Neural cell (in vitro differentiated cells): ENCODE results near the gene MSI2. TPM values are rescaled to one million over a fixed set of nuclear protein-coding genes. Genes with fewer than 3 reads are reported as not detected.

Experiments used
- H2AFZ ChIP-seq: fragments of 200-600, 300-800 bp; sonication (generic), shearing (Covaris generic); 2 replicates; pipeline ENCODE4 v1.6.0; 2014; ENCODE audit warnings: low read depth, mild to moderate bottlenecking, antibody characterized with exemption, low read length, moderate library complexity
- H3F3A ChIP-seq: fragments of 200-600 bp; shearing (Covaris generic); 2 replicates; pipeline ENCODE4 v1.6.1; 2016; ENCODE audit warnings: mild to moderate bottlenecking, moderate library complexity, mixed read lengths, antibody characterized with exemption, low read length; ENCODE audit not compliant: insufficient read depth, poor library complexity, severe bottlenecking
- H3K27ac ChIP-seq: fragments of 200-600, 300-800 bp; sonication (generic), shearing (Covaris generic); 2 replicates; pipeline ENCODE4 v1.5.1; 2014; ENCODE audit warnings: mild to moderate bottlenecking, low read length, moderate library complexity
- H3K27me3 ChIP-seq: fragments of 300-800, 200-600 bp; sonication (generic), shearing (Covaris generic); 2 replicates; pipeline ENCODE4 v1.6.0; 2014; ENCODE audit warnings: mild to moderate bottlenecking, low read depth, low read length, moderate library complexity; ENCODE audit not compliant: insufficient read depth
- H3K36me3 ChIP-seq: fragments of 300-800, 200-600 bp; sonication (generic), shearing (Covaris generic); 2 replicates; pipeline ENCODE4 v1.5.1; 2014; ENCODE audit warnings: mild to moderate bottlenecking, antibody characterized with exemption, low read length, moderate library complexity; ENCODE audit not compliant: insufficient read depth
- H3K4me2 ChIP-seq: fragments of 300-800, 200-600 bp; sonication (generic), shearing (Covaris generic); 2 replicates; pipeline ENCODE4 v1.6.0; 2014; ENCODE audit warnings: mild to moderate bottlenecking, low read length
- H3K4me3 ChIP-seq: fragments of 300-800, 200-600 bp; sonication (generic), shearing (Covaris generic); 2 replicates; pipeline ENCODE4 v1.5.1; 2014; ENCODE audit warnings: mild to moderate bottlenecking, low read length, moderate library complexity
- H3K79me2 ChIP-seq: fragments of 200-600 bp; shearing (Covaris generic); replicated peaks from 2 replicates; pipeline ENCODE4 v1.6.0; 2014; ENCODE audit warnings: mild to moderate bottlenecking, low read length, moderate library complexity; ENCODE audit not compliant: insufficient read depth
- H3K9ac ChIP-seq: fragments of 300-800, 200-600 bp; sonication (generic), shearing (Covaris generic); 2 replicates; pipeline ENCODE4 v1.6.1; 2016; ENCODE audit warnings: mild to moderate bottlenecking, low read length, mixed read lengths
- H3K9me2 ChIP-seq: fragments of 200-600 bp; shearing (Covaris generic); 2 replicates; pipeline ENCODE4 v1.6.1; 2016; ENCODE audit warnings: mild to moderate bottlenecking, low read length, mixed read lengths; ENCODE audit not compliant: insufficient read depth
- H3K9me3 ChIP-seq: fragments of 200-600, 300-800 bp; sonication (generic), shearing (Covaris generic); 2 replicates; pipeline ENCODE4 v1.6.1; 2016; ENCODE audit warnings: mild to moderate bottlenecking, mixed run types, low read length, moderate library complexity, mixed read lengths
- H4K20me1 ChIP-seq: fragments of 200-600 bp; shearing (Covaris generic); 2 replicates; pipeline ENCODE4 v1.6.1; 2016; ENCODE audit warnings: mild to moderate bottlenecking, mixed run types; ENCODE audit not compliant: insufficient read depth
- EP300 ChIP-seq: fragments of 450-650 bp; conservative IDR thresholded peaks from 2 replicates; pipeline ENCODE4 v1.6.1; 2014; ENCODE audit warnings: antibody characterized with exemption, mild to moderate bottlenecking, moderate library complexity; ENCODE audit not compliant: poor library complexity, severe bottlenecking
- EZH2 ChIP-seq: fragments of 200-600, 300-800 bp; shearing (Covaris generic), sonication (generic); IDR thresholded peaks from 2 replicates; pipeline ENCODE4 v1.6.1; 2014; ENCODE audit warnings: antibody characterized with exemption, low read length, borderline replicate concordance, mild to moderate bottlenecking; ENCODE audit not compliant: insufficient read depth, poor library complexity, severe bottlenecking
- MXI1 ChIP-seq: fragments of 450-650 bp; conservative IDR thresholded peaks from 2 replicates; pipeline ENCODE4 v1.6.1; 2014; ENCODE audit warnings: antibody characterized with exemption, mild to moderate bottlenecking; ENCODE audit not compliant: poor library complexity, severe bottlenecking
- POLR2AphosphoS5 ChIP-seq: IDR thresholded peaks from 2 replicates; pipeline ENCODE4 v1.6.1; 2012
- RAD21 ChIP-seq: fragments of 450-650 bp; conservative IDR thresholded peaks from 2 replicates; pipeline ENCODE4 v1.6.1; 2014; ENCODE audit warnings: antibody characterized with exemption, mild to moderate bottlenecking, moderate library complexity
- REST ChIP-seq: IDR thresholded peaks from 2 replicates; pipeline ENCODE4 v1.6.1; 2012; ENCODE audit warnings: borderline replicate concordance
- SMC3 ChIP-seq: fragments of 450-650 bp; conservative IDR thresholded peaks from 2 replicates; pipeline ENCODE4 v1.6.1; 2014; ENCODE audit warnings: antibody characterized with exemption, mild to moderate bottlenecking, moderate library complexity; ENCODE audit not compliant: poor library complexity
- TAF1 ChIP-seq: IDR thresholded peaks from 2 replicates; pipeline ENCODE4 v1.6.1; 2012; ENCODE audit warnings: low read depth
- polyA plus RNA-seq: library from polyadenylated mRNA; depleted of rRNA; stranded (reverse); fragments of >200 nt; gene quantifications from 2 replicates; pipeline ENCODE4 v1.2.3, GENCODE V29; 2014
- TF ChIP-seq, protein P1 (sequence below): fragments of 450-650 bp; IDR thresholded peaks from 2 replicates; pipeline ENCODE4 v1.5.1; 2014; ENCODE audit warnings: antibody characterized with exemption, mild to moderate bottlenecking, moderate library complexity; ENCODE audit not compliant: poor library complexity, severe bottlenecking

Gene MSI2
- polyA plus RNA-seq, 1 donor from 2014 or later, result 61.4 TPM

- no peak overlapping the region for H2AFZ ChIP-seq
- peaks cover 10% of the 10 kb centered on the region for H3K79me2 ChIP-seq
- H3K4me2 ChIP-seq, result no peak overlapping the region
- H3K4me3 ChIP-seq, result no peak overlapping the region
- no peaks in the 10 kb centered on the region for H3K27me3 ChIP-seq
- no peaks in the 10 kb centered on the region for H3F3A ChIP-seq
- H3K9me3 ChIP-seq, result no peaks in the 10 kb centered on the region
- H3K36me3 ChIP-seq, result no peaks in the 10 kb centered on the region
- no peaks in the 10 kb centered on the region for H4K20me1 ChIP-seq
- no peak overlapping the region for H3K27ac ChIP-seq
- no peak for TF ChIP-seq MXI1
- TF ChIP-seq POLR2AphosphoS5, result no peak
- TF ChIP-seq EP300, result no peak
- TF ChIP-seq RAD21, result no peak
- no peak for TF ChIP-seq EZH2
- TF ChIP-seq, protein P1, sequence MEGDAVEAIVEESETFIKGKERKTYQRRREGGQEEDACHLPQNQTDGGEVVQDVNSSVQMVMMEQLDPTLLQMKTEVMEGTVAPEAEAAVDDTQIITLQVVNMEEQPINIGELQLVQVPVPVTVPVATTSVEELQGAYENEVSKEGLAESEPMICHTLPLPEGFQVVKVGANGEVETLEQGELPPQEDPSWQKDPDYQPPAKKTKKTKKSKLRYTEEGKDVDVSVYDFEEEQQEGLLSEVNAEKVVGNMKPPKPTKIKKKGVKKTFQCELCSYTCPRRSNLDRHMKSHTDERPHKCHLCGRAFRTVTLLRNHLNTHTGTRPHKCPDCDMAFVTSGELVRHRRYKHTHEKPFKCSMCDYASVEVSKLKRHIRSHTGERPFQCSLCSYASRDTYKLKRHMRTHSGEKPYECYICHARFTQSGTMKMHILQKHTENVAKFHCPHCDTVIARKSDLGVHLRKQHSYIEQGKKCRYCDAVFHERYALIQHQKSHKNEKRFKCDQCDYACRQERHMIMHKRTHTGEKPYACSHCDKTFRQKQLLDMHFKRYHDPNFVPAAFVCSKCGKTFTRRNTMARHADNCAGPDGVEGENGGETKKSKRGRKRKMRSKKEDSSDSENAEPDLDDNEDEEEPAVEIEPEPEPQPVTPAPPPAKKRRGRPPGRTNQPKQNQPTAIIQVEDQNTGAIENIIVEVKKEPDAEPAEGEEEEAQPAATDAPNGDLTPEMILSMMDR, result no peak
- TF ChIP-seq REST, result no peak
- no peak for TF ChIP-seq SMC3
- no peak for TF ChIP-seq TAF1
- no peak overlapping the region for H3K9ac ChIP-seq
- no peaks in the 10 kb centered on the region for H3K9me2 ChIP-seq
Observed at GRCh38 chr17:57451191-57451590, 194.9 kb downstream of the MSI2 start.

DNA sequence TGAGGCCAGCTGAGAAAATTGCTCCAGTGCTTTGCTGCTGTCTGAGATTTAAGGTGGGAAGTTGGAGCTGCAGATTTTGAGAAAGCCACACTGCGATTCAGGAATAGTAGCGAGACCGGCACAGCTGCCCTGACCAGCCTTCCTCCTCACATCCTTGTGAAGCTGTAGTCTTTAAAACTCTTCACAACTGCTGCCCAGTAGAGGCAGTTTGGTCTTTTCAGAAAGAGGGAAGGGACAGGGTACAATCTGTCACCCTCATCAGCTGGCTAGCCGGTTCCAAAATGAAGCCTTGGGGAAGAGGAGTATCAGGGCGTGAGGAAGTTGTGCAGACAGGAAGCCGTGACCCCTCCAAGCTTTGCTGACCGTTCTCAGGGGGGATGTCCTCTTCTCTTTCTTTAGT, 195.3 kb downstream of the MSI2 start:
- no peaks in the 10 kb centered on the region for H4K20me1 ChIP-seq
- H3K9ac ChIP-seq, result no peak overlapping the region
- H3K4me2 ChIP-seq, result no peak overlapping the region
- no peaks in the 10 kb centered on the region for H3K27me3 ChIP-seq
- no peak for TF ChIP-seq RAD21
- no peak for TF ChIP-seq EP300
- TF ChIP-seq TAF1, result no peak
- TF ChIP-seq POLR2AphosphoS5, result no peak
- H2AFZ ChIP-seq, result no peak overlapping the region
- no peaks in the 10 kb centered on the region for H3F3A ChIP-seq
- no peaks in the 10 kb centered on the region for H3K9me2 ChIP-seq
- H3K79me2 ChIP-seq, result peaks cover 10% of the 10 kb centered on the region
- no peaks in the 10 kb centered on the region for H3K9me3 ChIP-seq
- no peak overlapping the region for H3K27ac ChIP-seq
- no peak overlapping the region for H3K4me3 ChIP-seq
- no peaks in the 10 kb centered on the region for H3K36me3 ChIP-seq
